SK-N-SH (cell line): ENCODE measurements around the gene KCNA5.

ENCODE experiments used
- MEF2A ChIP-seq: IDR thresholded peaks from 2 replicates; pipeline ENCODE4 v1.4.0; 2012; ENCODE audit warnings: low read depth, borderline replicate concordance
- POLR2AphosphoS5 ChIP-seq: IDR thresholded peaks from 2 replicates; pipeline ENCODE4 v1.6.1; 2012; ENCODE audit warnings: low read depth, low read length

DNA sequence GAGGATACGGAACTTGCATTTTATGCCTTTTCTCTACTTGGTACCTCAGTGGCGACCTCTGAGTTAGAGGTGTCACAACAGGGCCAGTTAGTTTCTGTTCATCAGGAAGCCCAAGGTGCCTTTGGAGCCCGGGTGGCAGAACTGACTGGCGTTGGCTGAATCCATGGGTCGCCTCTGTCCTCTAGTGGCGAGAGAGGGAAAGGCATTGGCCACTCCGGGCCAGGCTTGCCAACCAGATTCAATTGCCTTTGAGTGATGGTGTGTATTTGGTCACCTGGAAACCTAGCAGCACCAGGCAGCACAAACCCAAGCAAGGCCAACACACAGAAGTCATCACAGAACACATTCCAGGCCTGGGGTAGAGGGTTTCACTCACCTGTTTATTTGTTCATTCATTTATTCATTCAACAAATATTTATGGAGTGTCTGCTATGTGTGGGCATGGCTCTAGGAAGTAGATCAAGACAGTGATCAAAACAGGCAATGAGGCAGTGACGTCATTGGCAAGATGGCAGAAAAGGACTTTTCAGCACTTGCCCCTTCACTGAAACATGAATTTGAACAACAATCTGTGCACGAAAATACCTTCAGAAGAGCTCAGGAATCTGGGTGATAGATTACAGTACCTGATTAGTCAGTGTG lies 40.5 kb upstream of the KCNA5 start:
- no peak for TF ChIP-seq POLR2AphosphoS5
- TF ChIP-seq MEF2A = no peak
